GM23338 (cell line): ENCODE data around the gene UNKL. TPM values are rescaled to one million over a fixed set of nuclear protein-coding genes. Genes with fewer than 3 reads are reported as not detected.

ENCODE experiments used
- ATAC-seq: fragments of 200-7000 bp; cut with Tn5 transposase; 3 replicates; pipeline ENCODE4 v1.9.1; 2020
- DNase-seq: peaks from one replicate; pipeline ENCODE4 v3.0.0-alpha.2; 2015; ENCODE audit warnings: low spot score
- H2AFZ ChIP-seq: fragments of 200-600 bp; sonication (generic); 2 replicates; pipeline ENCODE4 v1.8.0; 2016; ENCODE audit warnings: antibody characterized with exemption, mild to moderate bottlenecking, moderate library complexity
- H3F3A ChIP-seq: fragments of 200-600 bp; sonication (generic); replicated peaks from 2 replicates; pipeline ENCODE4 v1.8.0; 2017; ENCODE audit warnings: antibody characterized with exemption, mixed run types, low read depth
- H3K27ac ChIP-seq: fragments of 200-600 bp; sonication (generic); 2 replicates; pipeline ENCODE4 v1.6.1; 2016; ENCODE audit warnings: low read depth
- H3K27me3 ChIP-seq: fragments of 200-600 bp; sonication (generic); 2 replicates; pipeline ENCODE4 v1.8.0; 2016; ENCODE audit warnings: mild to moderate bottlenecking, mixed run types, moderate library complexity; ENCODE audit not compliant: insufficient read depth
- H3K36me3 ChIP-seq: fragments of 200-600 bp; sonication (generic); 2 replicates; pipeline ENCODE4 v1.8.0; 2016; ENCODE audit warnings: mild to moderate bottlenecking; ENCODE audit not compliant: insufficient read depth
- H3K4me1 ChIP-seq: fragments of 200-600 bp; sonication (generic); 2 replicates; pipeline ENCODE4 v1.8.0; 2016; ENCODE audit warnings: mild to moderate bottlenecking, moderate library complexity; ENCODE audit not compliant: insufficient read depth
- H3K4me2 ChIP-seq: fragments of 200-600 bp; sonication (generic); 2 replicates; pipeline ENCODE4 v1.7.1; 2017; ENCODE audit warnings: mixed run types
- H3K4me3 ChIP-seq: fragments of 200-600 bp; sonication (generic); 2 replicates; pipeline ENCODE4 v1.6.1; 2016; ENCODE audit warnings: mixed run types
- H3K79me2 ChIP-seq: fragments of 200-600 bp; sonication (generic); replicated peaks from 2 replicates; pipeline ENCODE4 v1.8.0; 2017; ENCODE audit warnings: mild to moderate bottlenecking; ENCODE audit not compliant: insufficient read depth
- H3K9me2 ChIP-seq: fragments of 200-600 bp; sonication (generic); 2 replicates; pipeline ENCODE4 v1.8.0; 2017; ENCODE audit not compliant: insufficient read depth
- H4K20me1 ChIP-seq: fragments of 200-600 bp; sonication (generic); replicated peaks from 2 replicates; pipeline ENCODE4 v1.8.0; 2017; ENCODE audit warnings: mild to moderate bottlenecking; ENCODE audit not compliant: insufficient read depth
- H3K27ac Mint-ChIP-seq: 2 replicates; pipeline ENCODE4 v1.8.0; 2020; ENCODE audit warnings: inconsistent platforms, mild to moderate bottlenecking, moderate library complexity, mixed read lengths
- H3K27me3 Mint-ChIP-seq: 3 replicates; pipeline ENCODE4 v1.8.0; 2022; ENCODE audit warnings: low read depth, mild to moderate bottlenecking, moderate library complexity, mixed read lengths, inconsistent platforms; ENCODE audit not compliant: insufficient read depth, poor library complexity
- H3K36me3 Mint-ChIP-seq: 3 replicates; pipeline ENCODE4 v1.8.0; 2021; ENCODE audit warnings: low read depth, mild to moderate bottlenecking, inconsistent platforms, moderate library complexity, mixed read lengths
- H3K4me1 Mint-ChIP-seq: 3 replicates; pipeline ENCODE4 v1.8.0; 2020; ENCODE audit warnings: mild to moderate bottlenecking, inconsistent platforms, mixed read lengths
- H3K4me3 Mint-ChIP-seq: 3 replicates; pipeline ENCODE4 v1.8.0; 2021; ENCODE audit warnings: moderate library complexity, mild to moderate bottlenecking, inconsistent platforms, mixed read lengths
- H3K9me3 Mint-ChIP-seq: 3 replicates; pipeline ENCODE4 v1.8.0; 2020; ENCODE audit warnings: moderate library complexity, mild to moderate bottlenecking, inconsistent platforms, mixed read lengths
- EZH2 ChIP-seq: fragments of 200-600 bp; sonication (generic); IDR thresholded peaks from one replicate; pipeline ENCODE4 v1.8.0; 2017; ENCODE audit warnings: antibody characterized with exemption, mild to moderate bottlenecking, low read depth; ENCODE audit not compliant: unreplicated experiment
- EZH2phosphoT487 ChIP-seq: fragments of 200-600 bp; sonication (generic); IDR thresholded peaks from one replicate; pipeline ENCODE4 v1.8.1; 2018; ENCODE audit warnings: antibody characterized with exemption; ENCODE audit not compliant: unreplicated experiment
- JUNB ChIP-seq: IDR thresholded peaks from one replicate; pipeline ENCODE4 v1.6.1; 2016; ENCODE audit warnings: antibody characterized with exemption; ENCODE audit not compliant: unreplicated experiment
- NANOG ChIP-seq: IDR thresholded peaks from 2 replicates; pipeline ENCODE4 v1.6.1; 2016; ENCODE audit warnings: antibody characterized with exemption, borderline replicate concordance
- POLR2AphosphoS5 ChIP-seq: IDR thresholded peaks from 2 replicates; pipeline ENCODE4 v1.6.1; 2016; ENCODE audit warnings: antibody characterized with exemption, low read depth
- STAT1 ChIP-seq: IDR thresholded peaks from one replicate; pipeline ENCODE4 v1.6.1; 2016; ENCODE audit warnings: antibody characterized with exemption; ENCODE audit not compliant: unreplicated experiment
- ZNF114 ChIP-seq: fragments of 250-450 bp; sonication (Bioruptor Pico); IDR thresholded peaks from 2 replicates; pipeline ENCODE4 v1.5.0; 2020; ENCODE audit warnings: mild to moderate bottlenecking, moderate library complexity
- ZNF331 ChIP-seq: fragments of 250-450 bp; sonication (Bioruptor Pico); IDR thresholded peaks from 2 replicates; pipeline ENCODE4 v1.5.0; 2020; ENCODE audit warnings: low read depth, mild to moderate bottlenecking, moderate library complexity
- polyA plus RNA-seq: library from polyadenylated mRNA; unstranded; fragments of >200 nt; fragmentation: Nextera tagmentation; extraction: Ambion mirVana; gene quantifications from 2 replicates; pipeline ENCODE4 v1.2.1, GENCODE V29; 2016
- total RNA-seq: library from RNA; depleted of rRNA; stranded (reverse); fragments of >200 nt; shearing (Covaris generic); gene quantifications from 2 replicates; pipeline ENCODE4 v1.2.3, GENCODE V29; 2014
- TF ChIP-seq, protein P1 (sequence below): IDR thresholded peaks from 2 replicates; pipeline ENCODE4 v1.6.1; 2016; ENCODE audit warnings: antibody characterized with exemption
- TF ChIP-seq, protein P2 (sequence below): IDR thresholded peaks from one replicate; pipeline ENCODE4 v1.6.1; 2018; ENCODE audit warnings: antibody characterized with exemption; ENCODE audit not compliant: unreplicated experiment
- TF ChIP-seq, protein P3 (sequence below): fragments of 250-450 bp; sonication (Bioruptor Pico); IDR thresholded peaks from 2 replicates; pipeline ENCODE4 v1.5.0; 2020; ENCODE audit warnings: mild to moderate bottlenecking, moderate library complexity
- TF ChIP-seq, protein P4 (sequence below), 2 experiments: fragments of 200-600 bp in 1 of 2; sonication (generic) in 1 of 2; conservative IDR thresholded peaks; 2 replicates each; pipeline versions ENCODE4 v1.5.1 to v1.6.1; 2016 to 2017; ENCODE audit warnings: antibody characterized with exemption in 2 of 2, low read depth in 2 of 2, mild to moderate bottlenecking in 2 of 2, moderate library complexity in 1 of 2

UNKL gene
- total and polyA plus RNA-seq, 2 experiments from 2014 or later = 16.7 to 28.7 TPM

DNA sequence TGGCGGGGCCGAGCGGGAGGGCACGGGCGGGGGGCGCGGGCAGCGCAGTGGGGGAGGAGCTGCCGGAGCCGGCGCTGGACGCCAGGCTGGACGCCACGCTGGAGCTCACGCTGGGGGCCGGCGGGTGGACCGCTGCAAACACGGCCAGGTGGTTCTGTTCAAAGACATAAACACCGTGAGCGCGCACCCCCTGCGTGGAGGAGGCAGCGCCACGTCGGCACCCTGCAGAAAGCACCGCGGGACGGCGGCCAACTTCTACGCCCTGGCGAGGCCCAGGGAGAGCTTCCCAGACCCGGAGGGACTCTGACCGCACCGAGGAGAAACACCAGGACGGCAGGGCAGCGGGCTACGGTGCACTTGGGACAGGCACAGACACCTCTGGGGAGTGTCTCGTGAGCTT, 29.3 kb downstream of the UNKL start:
- peaks cover 1% of the 10 kb centered on the region; the same call in 1 of the 2 replicates for H3K4me1 ChIP-seq
- peaks cover under 1% of the 10 kb centered on the region for H3K27me3 Mint-ChIP-seq
- no peak overlapping the region for H3K4me3 Mint-ChIP-seq
- H3K4me3 ChIP-seq = no peak overlapping the region
- TF ChIP-seq ZNF331 (CRISPR knock-in tag) (no peak), JUNB (no peak), STAT1 (no peak), NANOG (no peak), EZH2 (no peak), ZNF114 (CRISPR knock-in tag) (no peak), POLR2AphosphoS5 (no peak), EZH2phosphoT487 (no peak)
- TF ChIP-seq, protein P1, sequence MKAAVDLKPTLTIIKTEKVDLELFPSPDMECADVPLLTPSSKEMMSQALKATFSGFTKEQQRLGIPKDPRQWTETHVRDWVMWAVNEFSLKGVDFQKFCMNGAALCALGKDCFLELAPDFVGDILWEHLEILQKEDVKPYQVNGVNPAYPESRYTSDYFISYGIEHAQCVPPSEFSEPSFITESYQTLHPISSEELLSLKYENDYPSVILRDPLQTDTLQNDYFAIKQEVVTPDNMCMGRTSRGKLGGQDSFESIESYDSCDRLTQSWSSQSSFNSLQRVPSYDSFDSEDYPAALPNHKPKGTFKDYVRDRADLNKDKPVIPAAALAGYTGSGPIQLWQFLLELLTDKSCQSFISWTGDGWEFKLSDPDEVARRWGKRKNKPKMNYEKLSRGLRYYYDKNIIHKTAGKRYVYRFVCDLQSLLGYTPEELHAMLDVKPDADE = no peak
- TF ChIP-seq, protein P2, sequence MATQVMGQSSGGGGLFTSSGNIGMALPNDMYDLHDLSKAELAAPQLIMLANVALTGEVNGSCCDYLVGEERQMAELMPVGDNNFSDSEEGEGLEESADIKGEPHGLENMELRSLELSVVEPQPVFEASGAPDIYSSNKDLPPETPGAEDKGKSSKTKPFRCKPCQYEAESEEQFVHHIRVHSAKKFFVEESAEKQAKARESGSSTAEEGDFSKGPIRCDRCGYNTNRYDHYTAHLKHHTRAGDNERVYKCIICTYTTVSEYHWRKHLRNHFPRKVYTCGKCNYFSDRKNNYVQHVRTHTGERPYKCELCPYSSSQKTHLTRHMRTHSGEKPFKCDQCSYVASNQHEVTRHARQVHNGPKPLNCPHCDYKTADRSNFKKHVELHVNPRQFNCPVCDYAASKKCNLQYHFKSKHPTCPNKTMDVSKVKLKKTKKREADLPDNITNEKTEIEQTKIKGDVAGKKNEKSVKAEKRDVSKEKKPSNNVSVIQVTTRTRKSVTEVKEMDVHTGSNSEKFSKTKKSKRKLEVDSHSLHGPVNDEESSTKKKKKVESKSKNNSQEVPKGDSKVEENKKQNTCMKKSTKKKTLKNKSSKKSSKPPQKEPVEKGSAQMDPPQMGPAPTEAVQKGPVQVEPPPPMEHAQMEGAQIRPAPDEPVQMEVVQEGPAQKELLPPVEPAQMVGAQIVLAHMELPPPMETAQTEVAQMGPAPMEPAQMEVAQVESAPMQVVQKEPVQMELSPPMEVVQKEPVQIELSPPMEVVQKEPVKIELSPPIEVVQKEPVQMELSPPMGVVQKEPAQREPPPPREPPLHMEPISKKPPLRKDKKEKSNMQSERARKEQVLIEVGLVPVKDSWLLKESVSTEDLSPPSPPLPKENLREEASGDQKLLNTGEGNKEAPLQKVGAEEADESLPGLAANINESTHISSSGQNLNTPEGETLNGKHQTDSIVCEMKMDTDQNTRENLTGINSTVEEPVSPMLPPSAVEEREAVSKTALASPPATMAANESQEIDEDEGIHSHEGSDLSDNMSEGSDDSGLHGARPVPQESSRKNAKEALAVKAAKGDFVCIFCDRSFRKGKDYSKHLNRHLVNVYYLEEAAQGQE = no peak
- TF ChIP-seq, protein P3, sequence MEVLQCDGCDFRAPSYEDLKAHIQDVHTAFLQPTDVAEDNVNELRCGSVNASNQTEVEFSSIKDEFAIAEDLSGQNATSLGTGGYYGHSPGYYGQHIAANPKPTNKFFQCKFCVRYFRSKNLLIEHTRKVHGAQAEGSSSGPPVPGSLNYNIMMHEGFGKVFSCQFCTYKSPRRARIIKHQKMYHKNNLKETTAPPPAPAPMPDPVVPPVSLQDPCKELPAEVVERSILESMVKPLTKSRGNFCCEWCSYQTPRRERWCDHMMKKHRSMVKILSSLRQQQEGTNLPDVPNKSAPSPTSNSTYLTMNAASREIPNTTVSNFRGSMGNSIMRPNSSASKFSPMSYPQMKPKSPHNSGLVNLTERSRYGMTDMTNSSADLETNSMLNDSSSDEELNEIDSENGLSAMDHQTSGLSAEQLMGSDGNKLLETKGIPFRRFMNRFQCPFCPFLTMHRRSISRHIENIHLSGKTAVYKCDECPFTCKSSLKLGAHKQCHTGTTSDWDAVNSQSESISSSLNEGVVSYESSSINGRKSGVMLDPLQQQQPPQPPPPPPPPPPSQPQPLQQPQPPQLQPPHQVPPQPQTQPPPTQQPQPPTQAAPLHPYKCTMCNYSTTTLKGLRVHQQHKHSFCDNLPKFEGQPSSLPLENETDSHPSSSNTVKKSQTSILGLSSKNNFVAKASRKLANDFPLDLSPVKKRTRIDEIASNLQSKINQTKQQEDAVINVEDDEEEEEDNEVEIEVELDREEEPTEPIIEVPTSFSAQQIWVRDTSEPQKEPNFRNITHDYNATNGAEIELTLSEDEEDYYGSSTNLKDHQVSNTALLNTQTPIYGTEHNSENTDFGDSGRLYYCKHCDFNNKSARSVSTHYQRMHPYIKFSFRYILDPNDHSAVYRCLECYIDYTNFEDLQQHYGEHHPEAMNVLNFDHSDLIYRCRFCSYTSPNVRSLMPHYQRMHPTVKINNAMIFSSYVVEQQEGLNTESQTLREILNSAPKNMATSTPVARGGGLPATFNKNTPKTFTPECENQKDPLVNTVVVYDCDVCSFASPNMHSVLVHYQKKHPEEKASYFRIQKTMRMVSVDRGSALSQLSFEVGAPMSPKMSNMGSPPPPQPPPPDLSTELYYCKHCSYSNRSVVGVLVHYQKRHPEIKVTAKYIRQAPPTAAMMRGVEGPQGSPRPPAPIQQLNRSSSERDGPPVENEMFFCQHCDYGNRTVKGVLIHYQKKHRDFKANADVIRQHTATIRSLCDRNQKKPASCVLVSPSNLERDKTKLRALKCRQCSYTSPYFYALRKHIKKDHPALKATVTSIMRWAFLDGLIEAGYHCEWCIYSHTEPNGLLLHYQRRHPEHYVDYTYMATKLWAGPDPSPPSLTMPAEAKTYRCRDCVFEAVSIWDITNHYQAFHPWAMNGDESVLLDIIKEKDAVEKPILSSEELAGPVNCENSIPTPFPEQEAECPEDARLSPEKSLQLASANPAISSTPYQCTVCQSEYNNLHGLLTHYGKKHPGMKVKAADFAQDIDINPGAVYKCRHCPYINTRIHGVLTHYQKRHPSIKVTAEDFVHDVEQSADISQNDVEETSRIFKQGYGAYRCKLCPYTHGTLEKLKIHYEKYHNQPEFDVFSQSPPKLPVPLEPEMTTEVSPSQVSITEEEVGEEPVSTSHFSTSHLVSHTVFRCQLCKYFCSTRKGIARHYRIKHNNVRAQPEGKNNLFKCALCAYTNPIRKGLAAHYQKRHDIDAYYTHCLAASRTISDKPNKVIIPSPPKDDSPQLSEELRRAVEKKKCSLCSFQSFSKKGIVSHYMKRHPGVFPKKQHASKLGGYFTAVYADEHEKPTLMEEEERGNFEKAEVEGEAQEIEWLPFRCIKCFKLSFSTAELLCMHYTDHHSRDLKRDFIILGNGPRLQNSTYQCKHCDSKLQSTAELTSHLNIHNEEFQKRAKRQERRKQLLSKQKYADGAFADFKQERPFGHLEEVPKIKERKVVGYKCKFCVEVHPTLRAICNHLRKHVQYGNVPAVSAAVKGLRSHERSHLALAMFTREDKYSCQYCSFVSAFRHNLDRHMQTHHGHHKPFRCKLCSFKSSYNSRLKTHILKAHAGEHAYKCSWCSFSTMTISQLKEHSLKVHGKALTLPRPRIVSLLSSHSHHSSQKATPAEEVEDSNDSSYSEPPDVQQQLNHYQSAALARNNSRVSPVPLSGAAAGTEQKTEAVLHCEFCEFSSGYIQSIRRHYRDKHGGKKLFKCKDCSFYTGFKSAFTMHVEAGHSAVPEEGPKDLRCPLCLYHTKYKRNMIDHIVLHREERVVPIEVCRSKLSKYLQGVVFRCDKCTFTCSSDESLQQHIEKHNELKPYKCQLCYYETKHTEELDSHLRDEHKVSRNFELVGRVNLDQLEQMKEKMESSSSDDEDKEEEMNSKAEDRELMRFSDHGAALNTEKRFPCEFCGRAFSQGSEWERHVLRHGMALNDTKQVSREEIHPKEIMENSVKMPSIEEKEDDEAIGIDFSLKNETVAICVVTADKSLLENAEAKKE (CRISPR knock-in tag) = no peak
- TF ChIP-seq, protein P4, sequence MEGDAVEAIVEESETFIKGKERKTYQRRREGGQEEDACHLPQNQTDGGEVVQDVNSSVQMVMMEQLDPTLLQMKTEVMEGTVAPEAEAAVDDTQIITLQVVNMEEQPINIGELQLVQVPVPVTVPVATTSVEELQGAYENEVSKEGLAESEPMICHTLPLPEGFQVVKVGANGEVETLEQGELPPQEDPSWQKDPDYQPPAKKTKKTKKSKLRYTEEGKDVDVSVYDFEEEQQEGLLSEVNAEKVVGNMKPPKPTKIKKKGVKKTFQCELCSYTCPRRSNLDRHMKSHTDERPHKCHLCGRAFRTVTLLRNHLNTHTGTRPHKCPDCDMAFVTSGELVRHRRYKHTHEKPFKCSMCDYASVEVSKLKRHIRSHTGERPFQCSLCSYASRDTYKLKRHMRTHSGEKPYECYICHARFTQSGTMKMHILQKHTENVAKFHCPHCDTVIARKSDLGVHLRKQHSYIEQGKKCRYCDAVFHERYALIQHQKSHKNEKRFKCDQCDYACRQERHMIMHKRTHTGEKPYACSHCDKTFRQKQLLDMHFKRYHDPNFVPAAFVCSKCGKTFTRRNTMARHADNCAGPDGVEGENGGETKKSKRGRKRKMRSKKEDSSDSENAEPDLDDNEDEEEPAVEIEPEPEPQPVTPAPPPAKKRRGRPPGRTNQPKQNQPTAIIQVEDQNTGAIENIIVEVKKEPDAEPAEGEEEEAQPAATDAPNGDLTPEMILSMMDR (conservative IDR thresholded peaks at IDR 0.05; ENCODE audit: low read depth in 2 of 2) = no peak
- H3K4me2 ChIP-seq = no peak overlapping the region
- no peaks in the 10 kb centered on the region for H3K9me3 Mint-ChIP-seq
- no peaks in the 10 kb centered on the region for H3K27me3 ChIP-seq
- no peak for ATAC-seq
- no peak overlapping the region for H2AFZ ChIP-seq
- no peak for DNase-seq
- H3K36me3 ChIP-seq = no peaks in the 10 kb centered on the region
- peaks cover 1% of the 10 kb centered on the region; the same call in 1 of the 3 replicates for H3K4me1 Mint-ChIP-seq
- H4K20me1 ChIP-seq = no peaks in the 10 kb centered on the region
- no peaks in the 10 kb centered on the region for H3K9me2 ChIP-seq
- H3K27ac ChIP-seq = no peak overlapping the region
- no peaks in the 10 kb centered on the region for H3K79me2 ChIP-seq
- no peaks in the 10 kb centered on the region; the same call in 2 of the 3 replicates for H3K36me3 Mint-ChIP-seq
- H3F3A ChIP-seq = peaks cover under 1% of the 10 kb centered on the region
- H3K27ac Mint-ChIP-seq = no peak overlapping the region
